C1 segment of cervical spinal cord (tissue), 14 donors: ENCODE results near the gene IFITM2.
"Not testable (repeated sequence)": the region's sequence is repeated elsewhere in the genome, so short reads cannot be mapped to it uniquely, and the experiment has no call there.

Experiments
- DNase-seq, 14 donors: peaks; one replicate each; lab custom pipeline; 2025; lab: John Stamatoyannopoulos, UW

Gene IFITM2

DNA sequence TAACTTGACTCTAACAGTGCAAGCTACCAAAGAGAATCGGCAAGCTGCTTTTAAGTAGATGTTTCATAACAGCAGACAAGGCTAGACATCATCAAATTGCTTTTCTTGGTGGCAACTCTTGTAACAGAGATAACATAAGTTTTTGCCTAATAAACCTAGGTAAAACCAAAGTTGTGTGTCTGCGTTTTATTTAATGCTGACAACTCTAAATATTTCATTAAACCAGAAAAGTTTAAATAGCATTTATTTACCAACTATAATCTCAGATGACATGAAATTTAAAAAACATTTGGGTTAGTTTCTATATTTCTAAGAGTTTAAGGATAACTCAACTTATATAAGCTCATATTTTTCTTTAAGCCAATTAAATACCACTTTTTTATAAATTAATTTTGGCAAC, 32.3 kb downstream of the IFITM2 start:
- no peak for DNase-seq

DNA sequence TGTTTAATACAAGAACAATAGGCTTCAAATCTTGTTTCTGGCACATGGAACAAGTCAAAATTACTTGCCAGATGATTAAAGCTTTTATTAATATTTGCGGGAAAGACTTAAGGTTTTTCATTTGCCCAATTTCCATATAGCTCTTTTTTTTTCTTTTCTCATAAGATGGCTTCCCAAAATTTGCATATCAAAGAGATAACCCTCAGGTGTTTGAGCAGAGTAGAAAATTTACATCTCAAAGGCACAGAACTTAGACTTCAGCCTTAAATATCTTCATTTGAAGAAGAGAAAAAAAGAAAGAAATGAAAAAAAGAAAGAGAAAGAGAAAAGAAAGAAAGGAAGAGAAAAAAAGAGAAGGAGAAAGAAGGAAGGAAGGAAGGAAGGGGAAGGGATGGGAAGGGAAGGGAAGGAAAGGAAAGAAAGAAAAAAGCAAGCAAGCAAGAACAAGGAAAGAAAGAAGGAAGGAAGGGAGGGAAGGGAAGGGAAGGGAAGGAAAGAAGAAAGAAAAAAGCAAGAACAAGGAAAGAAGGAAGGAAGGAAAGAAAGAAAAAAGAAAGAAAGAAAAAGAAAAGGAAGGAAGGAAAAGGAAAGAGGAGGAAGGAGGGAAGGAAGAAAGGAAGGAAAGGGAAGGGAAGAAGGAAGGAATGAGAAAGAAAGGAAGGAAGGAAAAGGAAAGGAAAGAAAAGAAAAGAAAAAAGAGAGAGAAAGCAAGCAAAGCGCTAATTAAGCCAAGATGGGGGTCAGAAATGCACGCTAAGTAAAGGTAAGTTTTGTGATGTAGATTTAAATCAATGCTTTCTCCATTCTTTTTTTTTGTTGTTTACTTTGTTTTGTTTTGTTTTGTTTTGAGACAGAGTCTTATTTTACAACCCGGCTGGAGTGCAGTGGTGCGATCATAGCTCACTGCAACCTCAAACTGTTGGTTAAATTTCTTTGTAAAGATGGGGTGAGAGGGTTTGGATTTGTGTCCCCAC, 33.2 kb downstream of the IFITM2 start:
- no peak for DNase-seq

DNA sequence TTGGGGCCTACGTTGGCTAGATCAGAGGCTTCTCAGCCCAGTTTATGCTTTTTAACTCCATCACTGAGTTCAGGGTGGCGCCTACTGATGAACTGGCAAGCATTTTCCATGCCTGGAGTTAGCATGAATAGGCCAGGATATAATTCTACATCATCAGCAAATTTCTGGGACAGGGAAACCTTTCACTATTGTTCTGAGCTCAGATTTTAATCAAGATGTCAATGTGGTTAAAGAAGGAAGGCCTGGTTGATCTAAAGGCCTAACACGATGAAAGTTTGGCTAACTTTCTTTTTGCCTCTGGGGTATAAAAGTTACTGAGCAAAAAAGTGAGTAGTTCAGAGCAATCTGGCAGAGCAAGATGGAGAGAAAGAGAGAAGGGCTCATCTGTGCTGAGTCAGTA, 34.7 kb downstream of the IFITM2 start:
- no peak for DNase-seq

DNA sequence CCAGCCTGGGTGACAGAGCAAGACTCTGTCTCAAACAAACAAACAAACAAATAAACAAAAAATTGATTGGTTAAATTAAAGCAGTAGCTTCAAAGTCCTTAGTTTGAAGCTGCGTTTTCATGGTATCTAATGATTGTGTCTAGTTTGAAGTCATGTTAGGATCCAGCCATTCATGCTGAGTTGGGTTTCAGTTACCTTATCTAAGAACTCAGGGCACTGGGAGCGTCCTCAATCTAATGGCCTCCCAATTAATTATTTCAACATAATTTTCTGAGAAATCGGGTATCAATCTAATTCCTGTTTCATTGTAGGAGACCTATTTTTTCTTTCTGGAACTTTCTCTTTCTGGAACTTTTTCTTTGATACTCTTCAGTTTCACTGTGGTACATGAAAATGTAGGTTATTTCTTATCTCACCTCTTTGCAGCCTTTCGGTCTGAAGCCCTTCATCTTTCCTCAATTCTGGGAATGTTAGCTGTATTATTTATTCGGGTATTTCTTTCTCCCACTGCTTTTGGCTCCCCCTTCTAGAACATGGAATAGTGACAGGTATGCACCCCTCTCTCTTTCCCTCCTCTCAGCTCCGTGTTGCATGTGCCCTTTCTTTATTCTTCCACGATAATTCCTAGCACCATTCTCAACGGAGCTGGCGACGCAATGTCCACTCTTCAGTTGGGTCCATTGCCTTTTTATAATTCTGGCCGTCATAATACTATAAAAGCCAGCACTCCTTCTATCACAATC, 37.4 kb downstream of the IFITM2 start:
- DNase-seq: no peak

DNA sequence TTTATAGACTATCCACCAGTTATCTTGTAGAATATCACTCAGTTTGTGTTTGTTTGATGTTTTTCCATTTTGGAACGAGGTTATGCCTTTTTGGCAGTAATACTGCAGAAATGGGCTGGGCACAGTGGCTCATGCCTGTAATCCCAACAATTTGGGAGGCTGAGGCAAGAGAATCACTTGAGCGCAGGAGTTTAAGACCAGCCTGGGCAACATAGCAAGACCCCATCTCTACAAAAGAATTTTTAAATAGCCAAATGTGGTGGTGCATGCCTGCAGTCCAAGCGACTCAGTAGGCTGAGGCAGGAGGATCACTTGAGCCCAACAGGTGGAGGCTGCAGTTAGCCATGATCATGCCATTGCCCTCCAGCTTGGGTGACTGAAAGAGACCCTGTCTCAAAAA, 38.9 kb downstream of the IFITM2 start:
- no peak for DNase-seq

DNA sequence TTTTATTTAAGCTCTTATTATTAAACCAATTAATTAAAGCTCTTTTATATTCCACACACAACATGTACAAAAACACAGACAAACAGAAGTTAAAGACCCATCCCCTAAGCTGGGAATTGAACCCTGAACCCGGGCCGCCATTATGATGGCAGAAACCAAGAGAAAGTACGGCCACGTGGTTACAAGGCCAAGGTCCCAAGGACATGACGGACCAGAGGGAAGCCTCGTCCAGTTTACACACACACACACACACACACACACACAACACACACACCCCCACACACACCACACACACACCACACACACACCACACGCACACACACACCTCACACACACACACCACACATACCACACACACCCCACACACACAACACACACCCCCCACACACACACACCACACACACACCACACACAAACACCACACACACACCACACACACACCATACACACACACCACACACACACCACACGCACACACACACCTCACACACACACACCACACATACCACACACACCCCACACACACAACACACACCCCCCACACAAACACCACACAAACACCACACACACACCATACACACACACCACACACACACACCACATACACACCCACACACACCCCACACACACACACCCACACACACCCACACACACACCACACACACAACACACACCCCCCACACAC, 41.8 kb downstream of the IFITM2 start:
- DNase-seq: not testable (repeated sequence)

DNA sequence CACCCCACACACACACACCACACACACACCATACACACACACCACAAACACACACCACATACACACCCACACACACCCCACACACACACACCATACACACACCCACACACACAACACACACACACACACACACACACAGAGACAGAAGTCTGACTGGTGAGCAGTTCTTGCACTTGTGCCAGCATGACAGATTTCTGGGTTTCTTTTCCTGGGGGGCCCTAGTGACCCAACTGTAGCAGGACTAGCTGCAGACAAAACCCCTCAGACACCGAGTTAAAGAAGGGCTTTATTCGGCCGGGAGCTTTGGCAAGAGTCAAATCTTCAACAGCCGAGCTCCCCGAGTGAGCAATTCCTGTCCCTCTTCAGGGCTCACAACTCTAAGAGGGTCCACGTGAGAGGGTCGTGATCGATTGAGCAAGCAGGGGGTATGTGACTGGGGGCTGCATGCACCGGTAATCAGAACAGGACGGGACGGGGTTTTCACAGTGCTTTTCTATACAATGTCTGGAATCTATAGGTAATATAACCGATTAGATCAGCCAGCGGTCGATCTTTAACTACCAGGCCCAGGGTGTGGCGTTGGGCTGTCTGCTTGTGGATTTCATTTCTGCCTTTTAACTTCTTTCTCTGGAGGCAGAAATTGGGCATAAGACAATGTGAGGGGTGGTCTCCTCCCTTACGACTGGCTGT, 42.6 kb downstream of the IFITM2 start:
- not testable (repeated sequence) for DNase-seq

DNA sequence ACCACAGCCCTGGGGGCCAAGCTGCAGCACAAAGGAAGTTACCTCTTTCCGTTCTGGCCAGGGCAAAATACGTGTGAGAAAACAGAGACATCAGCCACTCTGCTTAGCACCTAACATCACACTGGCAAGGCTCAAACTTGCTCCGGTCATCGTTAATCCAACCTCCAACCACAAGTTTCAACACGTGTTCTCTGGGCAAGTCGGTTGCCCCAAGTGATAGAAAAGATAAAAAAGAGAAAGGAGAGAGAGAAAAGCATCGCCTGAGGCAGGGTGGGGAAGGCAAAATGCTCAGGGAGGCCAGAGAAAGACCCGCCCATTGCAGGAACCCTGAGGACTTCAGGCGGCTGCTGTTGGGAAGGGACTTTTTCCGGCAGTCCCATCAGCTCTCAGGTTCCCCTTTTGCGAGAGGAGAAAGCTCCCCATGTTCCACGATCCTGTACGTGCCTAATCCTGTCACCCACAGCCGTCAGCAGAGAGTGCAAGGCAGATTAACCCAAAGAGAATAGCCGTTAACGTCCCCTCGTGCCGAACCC, 43.2 kb downstream of the IFITM2 start:
- DNase-seq: no peak

DNA sequence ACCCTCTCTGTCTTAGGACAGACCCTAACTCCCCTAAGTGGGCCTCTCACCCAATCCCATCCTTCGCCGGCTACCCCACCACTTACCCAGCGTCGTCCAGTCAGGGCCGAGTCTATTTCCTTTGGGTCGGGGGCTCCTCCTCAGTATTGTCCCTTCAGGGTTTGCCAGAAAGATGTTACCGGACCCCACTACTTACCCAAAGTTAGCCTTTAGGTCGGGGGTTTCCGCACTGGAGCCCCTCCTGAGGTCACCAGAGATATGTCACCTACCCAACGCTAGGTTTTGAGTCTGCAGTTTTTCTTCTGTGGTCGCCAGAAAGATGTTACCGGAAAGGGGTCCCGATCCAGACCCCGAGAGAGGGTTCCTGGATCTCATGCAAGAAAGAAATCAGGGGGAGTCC, 43.8 kb downstream of the IFITM2 start:
- no peak for DNase-seq

DNA sequence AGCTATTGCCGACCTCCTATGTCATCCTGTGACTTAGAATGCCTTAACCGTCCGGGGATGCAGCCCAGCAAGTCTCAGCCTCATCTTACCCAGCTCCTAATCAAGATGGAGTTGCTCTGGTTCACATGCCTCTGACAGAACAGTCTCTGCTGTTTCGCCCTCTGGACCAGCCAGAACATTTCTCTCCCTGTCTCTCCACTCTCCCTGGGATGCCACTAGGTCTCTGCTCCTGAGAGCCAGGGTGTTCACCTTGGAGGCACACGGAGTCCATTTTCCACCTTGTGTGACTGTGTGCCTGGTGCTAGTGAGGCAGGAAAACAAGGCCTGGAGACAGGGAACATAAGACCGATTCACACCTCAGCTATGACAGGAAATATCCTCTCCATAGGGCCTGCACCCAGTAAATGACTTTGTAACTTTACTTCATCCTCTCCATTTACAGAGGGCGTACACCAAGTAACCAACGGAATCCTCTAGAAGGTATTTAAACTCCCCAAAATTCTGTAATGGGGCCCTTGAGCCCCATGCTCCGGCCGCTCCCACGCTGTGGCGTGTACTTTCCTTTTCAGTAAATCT, 44.9 kb downstream of the IFITM2 start:
- no peak for DNase-seq

DNA sequence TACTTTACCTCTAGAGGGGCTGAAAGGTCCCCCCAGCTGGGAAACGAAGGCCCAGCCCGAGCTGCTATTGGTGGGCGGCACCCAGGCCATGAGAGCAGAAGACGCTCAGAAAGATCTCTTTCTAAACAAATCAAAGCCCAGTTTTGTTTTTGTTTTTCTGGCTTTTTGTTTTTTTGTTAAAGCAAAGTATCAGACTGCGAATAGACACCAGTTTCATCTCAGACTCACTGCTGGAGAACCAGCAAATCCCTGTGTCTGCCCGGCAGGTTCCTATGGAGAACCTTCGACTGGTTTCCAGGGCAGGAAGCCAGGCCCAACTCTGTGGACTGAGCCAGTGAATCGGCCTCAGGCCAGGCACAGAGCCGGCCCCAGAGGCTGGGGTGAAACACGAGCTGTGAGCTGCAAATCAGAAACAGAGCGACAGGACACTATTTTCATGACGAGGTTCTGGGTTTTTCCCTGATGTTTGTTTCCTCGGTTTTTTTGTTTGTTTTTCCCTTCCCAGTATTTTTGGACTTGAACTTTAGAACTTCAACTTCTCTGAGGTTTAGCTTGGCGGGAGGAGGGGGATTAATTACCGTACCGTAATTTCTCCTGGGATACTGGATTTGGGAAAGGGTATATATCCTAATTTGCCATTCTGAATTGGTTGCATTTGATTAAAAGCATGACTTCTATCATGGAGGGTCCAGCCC, 45.7 kb downstream of the IFITM2 start:
- DNase-seq: peak in 10 of 14 donors; percentile 17 to 86 (median 71)

DNA sequence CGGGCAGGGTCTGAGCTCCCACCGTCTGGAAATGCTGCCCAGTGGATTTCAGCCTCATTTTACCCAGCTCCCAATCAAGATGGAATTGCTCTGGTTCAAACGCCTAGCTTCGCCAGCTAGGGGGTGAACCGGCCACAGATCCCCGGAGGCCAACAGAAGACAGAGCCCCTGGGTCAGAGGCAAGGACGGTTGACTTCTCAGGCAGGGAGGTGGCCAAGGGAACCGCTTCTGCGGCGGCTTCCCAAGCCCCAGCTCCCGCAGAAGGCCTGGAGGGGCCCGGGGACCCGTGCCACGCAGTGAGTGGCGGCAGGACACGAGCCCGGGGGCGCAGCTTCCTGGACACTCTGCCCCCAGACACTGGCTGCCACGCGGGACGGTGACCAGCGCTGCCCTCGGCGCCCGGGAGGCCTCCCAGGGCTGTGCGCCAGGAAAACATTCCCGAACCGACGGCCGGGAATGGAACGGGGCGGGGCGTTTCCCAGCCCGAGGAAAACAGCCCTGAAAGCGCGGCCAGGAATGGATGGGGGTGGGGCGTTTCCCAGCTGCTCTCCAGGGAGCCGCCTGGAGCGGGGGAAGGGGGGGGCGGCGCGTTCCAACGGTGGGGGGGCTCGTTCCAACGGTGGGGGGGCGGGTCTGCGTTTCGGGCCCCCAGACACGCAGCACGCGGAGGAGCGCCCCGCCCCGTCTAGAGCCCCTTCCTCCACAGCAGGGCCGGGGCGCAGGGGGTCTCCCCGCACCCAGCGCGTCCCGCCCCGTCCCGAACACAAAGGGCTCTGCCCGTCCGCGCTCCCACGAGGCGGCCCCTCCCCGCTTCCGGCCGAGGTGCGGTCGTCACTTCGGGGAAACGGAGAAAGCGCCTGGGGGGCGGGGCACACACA, 48.2 kb downstream of the IFITM2 start:
- peak in 10 of 14 donors; percentile 53 to 91 (median 72) for DNase-seq

DNA sequence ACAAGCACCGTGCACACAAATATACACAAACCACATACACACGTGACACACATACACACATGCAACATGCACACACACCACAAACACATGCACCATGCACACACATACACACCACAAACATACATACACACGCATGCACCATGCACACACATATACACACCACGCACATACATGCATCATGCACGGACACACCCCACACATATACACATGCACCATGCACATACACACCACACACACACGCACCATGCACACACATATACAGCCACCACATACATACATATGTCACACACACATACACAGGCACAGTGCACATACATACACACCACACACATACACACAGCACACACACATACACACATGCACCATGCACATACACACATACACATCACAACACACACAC, 49.0 kb downstream of the IFITM2 start:
- no peak for DNase-seq

DNA sequence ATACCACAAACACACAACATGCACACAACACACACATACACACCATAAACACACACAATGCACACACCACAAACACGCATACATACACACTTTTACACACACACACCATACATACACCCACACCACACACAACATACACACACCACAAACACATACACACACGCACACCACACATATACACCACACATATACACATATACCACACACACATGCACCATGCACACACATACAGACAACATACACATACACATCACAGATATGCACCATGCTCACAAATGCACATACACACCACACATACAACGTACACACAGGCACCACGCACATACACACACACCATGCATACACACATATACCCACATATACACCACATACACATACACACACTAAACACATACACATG, 50.0 kb downstream of the IFITM2 start:
- no peak for DNase-seq

DNA sequence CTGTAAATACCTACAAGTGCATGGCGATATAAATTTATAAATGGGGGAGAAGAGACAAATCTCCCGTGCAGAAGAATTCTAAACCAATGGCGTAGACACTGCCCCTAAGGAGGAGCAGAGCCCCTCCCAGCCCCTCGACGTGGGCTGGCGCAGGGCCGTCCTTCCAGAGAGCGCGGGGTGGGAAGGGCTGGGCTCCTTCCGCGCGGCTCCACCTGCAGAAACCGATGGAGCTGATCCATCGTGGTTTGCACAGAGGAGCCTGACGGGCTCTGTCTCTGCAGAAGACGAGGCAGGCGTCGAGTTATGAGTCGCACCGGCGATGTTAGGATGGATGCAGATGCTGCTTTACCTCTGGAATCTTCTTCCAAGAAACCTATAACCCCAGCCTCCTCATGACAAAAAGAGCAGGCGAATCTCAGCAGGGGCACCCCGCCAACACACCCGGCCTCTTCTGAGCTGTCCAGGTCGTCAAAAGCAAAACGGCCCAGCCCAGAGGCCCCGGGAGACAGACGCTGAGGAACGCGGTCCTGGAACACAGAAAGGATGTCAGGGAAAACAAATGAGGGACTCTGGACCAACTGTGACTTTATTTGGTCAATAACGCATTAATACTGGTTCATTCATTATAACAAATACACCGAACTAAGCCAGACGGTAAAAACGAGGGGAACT, 50.6 kb downstream of the IFITM2 start:
- no peak for DNase-seq
